Measurements from ENCODE around the gene RBM20. TPM values are rescaled to one million over a fixed set of nuclear protein-coding genes. Genes with fewer than 3 reads are reported as not detected.

Gene RBM20
- total RNA-seq, 2 donors from 2014 or later: 51.7 to 59.9 TPM

GRCh38 chr10:110681023-110681681, 37.0 kb downstream of the RBM20 start:
- DNase-seq (ENCODE audit: low spot score): no peak

GRCh38 chr10:110682348-110682747, 38.2 kb downstream of the RBM20 start:
- Histone ChIP-seq H3K4me1 (peaks cover 0 to 37% of the 10 kb centered on the region in 2 donors), H3K4me3 (no peak overlapping the region), H3K27me3 (no peaks in the 10 kb centered on the region), H3K27ac (peak overlapping the region; percentile 74 to 90), H3K9me3 (no peaks in the 10 kb centered on the region), H3K36me3 (no peaks in the 10 kb centered on the region)
- TF ChIP-seq CTCF (IDR thresholded peaks at IDR 0.05): no peak
- DNase-seq (ENCODE audit: low spot score): no peak

More at GRCh38 chr10:110681023-110681681, 37.0 kb downstream of the RBM20 start:
- no peaks in the 10 kb centered on the region for H3K36me3 ChIP-seq
- H3K4me1 ChIP-seq: peaks cover 0 to 37% of the 10 kb centered on the region in 2 donors
- H3K27ac ChIP-seq: peak overlapping the region; percentile 74 to 90
- no peak overlapping the region for H3K4me3 ChIP-seq
- TF ChIP-seq CTCF (IDR thresholded peaks at IDR 0.05): peak; percentile 33 to 68
- H3K27me3 ChIP-seq: no peaks in the 10 kb centered on the region
- no peaks in the 10 kb centered on the region for H3K9me3 ChIP-seq

GRCh38 chr10:110684800-110685446, 40.8 kb downstream of the RBM20 start:
- no peak for TF ChIP-seq CTCF (IDR thresholded peaks at IDR 0.05)
- DNase-seq (ENCODE audit: low spot score): no peak
- Histone ChIP-seq H3K4me3 (no peak overlapping the region), H3K4me1 (peaks cover 0 to 30% of the 10 kb centered on the region in 2 donors), H3K27me3 (no peaks in the 10 kb centered on the region), H3K27ac (peak overlapping the region; percentile 74 to 90), H3K36me3 (no peaks in the 10 kb centered on the region), H3K9me3 (no peaks in the 10 kb centered on the region)

- Histone ChIP-seq H3K4me3 (no peak overlapping the region), H3K27ac (peak overlapping the region; percentile 74 to 90), H3K27me3 (no peaks in the 10 kb centered on the region), H3K36me3 (no peaks in the 10 kb centered on the region), H3K4me1 (peaks cover 0 to 20% of the 10 kb centered on the region in 2 donors), H3K9me3 (no peaks in the 10 kb centered on the region)
- TF ChIP-seq CTCF (IDR thresholded peaks at IDR 0.05): no peak
- no peak for DNase-seq (ENCODE audit: low spot score)
These were observed 41.9 kb downstream of the RBM20 start for GRCh38 chr10:110686047-110686446.

GRCh38 chr10:110686949-110687348, 42.8 kb downstream of the RBM20 start:
- Histone ChIP-seq H3K4me1 (peaks cover 0 to 20% of the 10 kb centered on the region in 2 donors), H3K27ac (peak overlapping the region; percentile 74 to 90), H3K36me3 (no peaks in the 10 kb centered on the region), H3K27me3 (no peaks in the 10 kb centered on the region), H3K4me3 (no peak overlapping the region), H3K9me3 (peaks cover 0 to 3% of the 10 kb centered on the region in 2 donors)
- no peak for DNase-seq (ENCODE audit: low spot score)
- TF ChIP-seq CTCF (IDR thresholded peaks at IDR 0.05): no peak
